H4 (cell line): ENCODE measurements around the gene OASL. TPM values are rescaled to one million over a fixed set of nuclear protein-coding genes. Genes with fewer than 3 reads are reported as not detected.
"Not testable (repeated sequence)": the region's sequence is repeated elsewhere in the genome, so short reads cannot be mapped to it uniquely, and the experiment has no call there.

ENCODE experiments used
- DNase-seq: peaks from one replicate; pipeline ENCODE4 v3.0.0-alpha.2; 2015; ENCODE audit warnings: low spot score
- total RNA-seq: library from RNA; depleted of rRNA; stranded (reverse); fragments of >200 nt; shearing (Covaris generic); gene quantifications from 2 replicates; pipeline ENCODE4 v1.2.3, GENCODE V29; 2014; rRNA removed

Gene OASL, protein sequence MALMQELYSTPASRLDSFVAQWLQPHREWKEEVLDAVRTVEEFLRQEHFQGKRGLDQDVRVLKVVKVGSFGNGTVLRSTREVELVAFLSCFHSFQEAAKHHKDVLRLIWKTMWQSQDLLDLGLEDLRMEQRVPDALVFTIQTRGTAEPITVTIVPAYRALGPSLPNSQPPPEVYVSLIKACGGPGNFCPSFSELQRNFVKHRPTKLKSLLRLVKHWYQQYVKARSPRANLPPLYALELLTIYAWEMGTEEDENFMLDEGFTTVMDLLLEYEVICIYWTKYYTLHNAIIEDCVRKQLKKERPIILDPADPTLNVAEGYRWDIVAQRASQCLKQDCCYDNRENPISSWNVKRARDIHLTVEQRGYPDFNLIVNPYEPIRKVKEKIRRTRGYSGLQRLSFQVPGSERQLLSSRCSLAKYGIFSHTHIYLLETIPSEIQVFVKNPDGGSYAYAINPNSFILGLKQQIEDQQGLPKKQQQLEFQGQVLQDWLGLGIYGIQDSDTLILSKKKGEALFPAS
- 5.3 and 9.2 TPM in 2 replicates for total RNA-seq

DNA sequence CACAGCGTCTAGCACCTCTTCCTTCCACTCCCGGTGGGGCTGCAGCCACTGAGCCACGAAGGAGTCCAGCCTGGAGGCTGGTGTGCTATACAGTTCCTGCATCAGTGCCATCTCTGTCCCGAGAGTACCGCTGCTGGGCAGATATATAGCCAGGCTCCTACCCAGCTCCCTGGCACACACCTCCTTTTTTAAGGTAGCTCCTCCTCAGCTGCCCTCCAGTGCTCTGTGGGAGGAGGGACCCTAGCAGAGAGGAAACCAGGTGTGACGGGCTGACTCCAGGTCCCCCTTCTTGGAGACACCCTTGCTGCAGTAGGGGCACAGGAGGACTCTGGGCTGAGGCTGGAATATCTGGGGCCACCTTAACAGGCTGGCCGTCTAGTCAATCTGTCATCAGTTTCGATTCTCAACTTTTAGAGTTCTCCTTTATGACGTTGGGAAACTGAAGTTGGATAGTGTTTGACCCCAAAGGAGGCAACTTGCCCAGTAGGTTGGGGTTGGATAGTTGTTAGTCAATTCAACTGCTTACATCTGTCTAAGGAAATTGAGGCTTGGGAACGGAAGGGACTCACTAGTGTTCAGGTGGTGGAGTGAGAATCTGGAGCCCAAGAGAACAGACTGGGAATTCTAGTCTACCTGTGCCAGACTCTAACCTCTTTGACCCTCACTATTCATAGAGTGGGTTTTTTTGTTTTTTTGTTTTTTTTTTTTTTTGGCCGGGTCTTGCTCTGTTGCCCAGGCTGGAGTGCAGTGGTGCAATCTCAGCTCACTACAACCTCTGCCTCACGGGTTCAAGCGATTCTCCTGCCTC is at the start of gene OASL:
OASL (minus strand) TSS at position 386 of the 808 bp plus-strand sequence; CDS start at position 111, 275 bp downstream.
- DNase-seq = peak; percentile 63

DNA sequence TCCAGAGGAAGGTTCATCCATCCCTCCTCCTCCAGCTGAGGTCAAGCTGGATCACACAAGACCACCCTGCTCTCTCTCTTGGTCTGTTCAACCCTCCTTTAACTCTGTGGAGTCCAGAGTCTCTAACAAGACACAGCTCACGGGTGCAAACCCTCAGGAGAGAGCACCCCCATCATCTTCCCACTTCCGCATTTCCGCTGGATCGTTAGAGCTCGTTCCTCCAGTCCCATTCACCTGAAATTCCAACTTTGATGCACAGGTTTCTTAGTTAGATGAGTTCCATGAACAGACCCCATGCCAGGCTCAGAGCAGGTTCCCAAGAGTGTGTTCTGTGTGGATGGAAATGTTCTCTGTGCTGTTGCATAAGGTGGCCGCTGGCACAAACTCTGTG is 49.1 kb upstream of the OASL start:
- DNase-seq = no peak

DNA sequence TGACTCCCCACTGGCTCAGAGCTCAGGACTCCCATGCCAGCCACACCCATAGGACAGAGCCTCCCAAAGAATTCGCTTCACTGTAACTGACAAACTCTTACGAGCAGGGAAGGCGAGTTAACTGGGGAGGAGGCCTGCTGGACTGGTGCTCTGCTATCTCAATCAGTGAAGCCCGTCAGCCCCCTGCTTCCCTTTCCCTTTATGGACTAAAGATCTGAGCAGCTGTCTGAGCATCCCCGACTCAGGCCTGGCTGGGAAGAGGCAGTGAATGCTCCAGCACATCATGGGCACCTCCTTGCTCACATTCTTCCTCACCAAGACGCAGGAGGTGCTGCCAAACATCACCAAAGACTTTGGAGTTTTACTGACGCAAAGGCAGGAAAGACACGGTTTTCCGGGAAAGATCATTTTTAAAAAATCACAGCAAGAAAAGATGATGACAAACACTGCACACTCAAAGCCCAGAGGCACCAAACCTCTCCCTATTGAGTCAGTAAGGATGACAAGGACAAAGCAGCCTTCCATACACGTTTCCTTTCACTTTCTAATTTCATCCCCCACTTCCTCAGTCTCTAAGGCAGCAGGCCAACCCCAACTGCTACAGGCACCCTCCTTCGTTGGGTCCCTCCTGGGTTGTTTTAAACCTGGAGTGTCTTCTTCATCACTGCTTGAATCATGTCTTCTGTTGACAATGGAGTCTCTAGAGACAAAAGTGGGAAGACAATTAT is 48.6 kb upstream of the OASL start:
- DNase-seq = no peak

DNA sequence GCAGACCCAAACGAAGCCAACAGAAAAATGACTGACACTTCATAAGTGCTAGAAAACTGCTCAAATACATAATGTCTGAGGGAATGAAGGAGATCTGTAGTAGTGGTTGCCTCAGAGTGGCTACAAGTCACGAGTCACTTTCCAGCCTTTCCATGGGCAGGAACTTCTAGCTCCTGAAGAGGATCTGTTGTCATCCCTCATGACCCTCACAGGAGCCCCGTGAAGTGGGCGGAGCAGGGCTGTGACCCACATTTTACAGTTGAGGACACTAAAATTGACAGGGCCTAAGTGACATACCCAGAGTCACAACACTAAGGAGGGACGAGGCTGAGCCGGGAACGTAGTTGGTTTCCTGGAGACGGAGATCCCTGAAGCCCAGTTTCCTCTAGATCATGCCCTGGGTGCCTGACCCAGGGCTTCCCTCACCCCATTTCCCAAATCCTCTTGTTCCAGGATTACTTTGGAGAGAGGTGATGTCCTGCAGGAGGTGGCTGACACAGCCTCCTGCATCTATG is 47.8 kb upstream of the OASL start:
- DNase-seq = no peak

DNA sequence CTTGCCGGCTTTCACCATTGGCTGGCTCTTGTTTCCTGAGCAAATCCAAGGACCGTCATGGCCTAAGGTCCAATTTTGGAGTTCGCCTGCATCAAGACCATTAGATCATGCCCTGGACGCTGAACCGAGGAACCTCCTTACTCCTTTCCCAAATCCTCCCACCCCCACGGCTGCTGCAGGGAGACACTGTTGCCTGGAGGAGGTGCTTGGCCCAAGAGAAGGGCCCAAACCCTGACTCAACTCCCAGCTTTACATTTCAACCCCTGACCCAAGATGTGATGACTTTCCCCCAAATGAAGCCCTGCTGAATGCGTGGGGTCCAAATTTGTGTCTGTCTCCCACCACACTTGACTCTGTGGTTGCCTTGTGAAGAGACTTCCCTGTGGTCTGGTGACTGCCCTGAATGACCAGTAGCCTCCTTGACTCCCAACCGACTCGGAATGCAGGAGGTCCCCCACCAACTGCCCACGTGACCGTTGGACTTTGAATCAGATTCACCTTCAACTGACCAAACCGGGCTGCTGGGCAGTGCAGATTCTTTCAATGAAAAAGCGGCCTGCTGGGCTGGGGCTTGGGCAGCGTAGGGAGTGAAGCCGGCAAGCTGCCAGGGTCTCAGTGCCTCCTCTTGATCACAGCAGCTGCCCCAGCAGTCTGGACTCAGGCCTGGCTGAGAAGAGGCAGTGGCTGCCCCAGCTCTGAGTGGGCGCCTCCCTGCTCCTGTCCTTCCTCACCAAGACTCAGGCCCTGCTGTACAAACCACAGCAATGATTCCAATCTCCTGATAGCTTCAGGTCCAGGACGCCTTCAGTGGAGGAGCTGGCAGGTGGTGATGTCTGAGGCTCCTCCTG is 46.7 kb upstream of the OASL start:
- no peak for DNase-seq

DNA sequence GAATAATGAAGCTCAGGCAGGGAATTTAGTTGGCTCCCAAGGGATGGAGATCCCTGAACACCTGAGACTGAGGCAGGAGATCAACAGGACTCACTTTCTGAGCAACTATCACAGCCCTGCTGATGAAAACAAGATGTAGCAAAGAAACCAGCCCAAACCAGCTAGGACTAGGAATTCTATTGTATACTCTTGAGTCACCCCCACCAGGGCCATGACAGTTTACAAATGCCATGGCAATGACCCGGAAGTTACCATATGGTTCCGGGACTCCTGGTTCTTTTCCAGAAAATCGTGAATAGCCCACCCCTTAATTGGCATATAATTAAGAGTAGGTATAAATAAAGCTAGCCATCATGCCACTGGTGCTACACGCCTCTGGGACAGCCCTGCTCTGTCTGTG is 46.0 kb upstream of the OASL start:
- no peak for DNase-seq

DNA sequence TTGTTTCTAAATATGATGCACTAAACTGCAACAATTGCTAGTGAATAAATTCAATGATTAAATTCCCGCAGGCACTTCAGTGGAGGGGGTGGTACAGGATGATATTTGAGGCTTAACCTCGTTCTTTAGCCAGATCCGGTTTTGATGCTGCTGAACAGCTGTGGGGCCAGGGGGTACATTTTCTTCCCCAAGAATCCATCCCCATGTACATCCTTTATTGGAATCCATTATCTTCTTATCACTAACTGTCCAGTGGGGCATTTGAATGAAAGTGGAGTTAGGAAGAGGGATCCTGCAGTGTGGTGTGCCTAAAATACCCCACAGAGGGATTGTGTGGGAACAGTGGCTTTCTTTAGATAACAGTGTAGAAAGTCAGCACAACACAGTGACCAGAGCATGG is 45.2 kb upstream of the OASL start:
- DNase-seq = no peak

DNA sequence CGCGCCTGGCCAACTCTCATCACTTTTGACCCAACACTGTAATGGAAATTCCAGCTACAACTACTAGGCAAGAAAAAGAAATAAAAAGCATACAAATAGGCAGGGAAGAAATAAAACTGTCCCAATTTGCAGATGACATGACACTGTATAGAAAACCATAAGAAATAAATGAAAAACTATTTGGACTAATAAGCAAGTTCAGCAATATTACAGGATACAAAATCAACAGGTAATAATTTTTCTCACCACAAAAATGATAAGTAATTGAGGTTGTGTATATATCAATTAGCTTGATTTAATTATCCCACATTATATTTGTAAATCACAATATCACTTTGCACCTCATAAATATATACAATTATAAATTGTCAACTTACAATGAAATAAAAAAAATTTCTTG is 41.9 kb upstream of the OASL start:
- DNase-seq = no peak

DNA sequence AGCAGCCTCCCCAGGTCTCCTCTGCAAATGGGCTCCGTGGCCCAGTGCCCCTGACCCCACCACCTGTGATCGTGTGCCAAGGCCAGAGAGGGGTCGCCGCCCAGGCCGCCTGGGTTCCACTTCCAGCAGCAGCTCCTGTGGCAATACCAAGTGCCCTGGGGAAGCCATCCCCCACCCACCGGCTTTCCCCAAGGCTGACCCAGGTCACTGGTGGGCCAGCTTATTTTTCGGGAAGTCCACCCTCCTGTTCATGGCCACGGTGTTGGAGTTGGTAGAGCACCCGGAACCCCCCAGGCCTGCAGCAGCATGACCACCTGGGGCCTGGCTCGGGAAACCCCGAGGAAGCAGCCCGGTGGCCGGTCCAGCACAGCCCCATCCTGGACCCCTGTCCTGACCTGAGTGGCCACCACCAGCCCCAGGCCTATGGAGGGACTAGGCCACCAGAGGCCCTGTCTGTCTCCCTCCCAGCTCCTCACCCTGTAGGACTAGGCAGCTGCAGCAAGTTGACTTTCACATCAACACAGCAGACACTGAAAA is 40.8 kb upstream of the OASL start:
- no peak for DNase-seq

DNA sequence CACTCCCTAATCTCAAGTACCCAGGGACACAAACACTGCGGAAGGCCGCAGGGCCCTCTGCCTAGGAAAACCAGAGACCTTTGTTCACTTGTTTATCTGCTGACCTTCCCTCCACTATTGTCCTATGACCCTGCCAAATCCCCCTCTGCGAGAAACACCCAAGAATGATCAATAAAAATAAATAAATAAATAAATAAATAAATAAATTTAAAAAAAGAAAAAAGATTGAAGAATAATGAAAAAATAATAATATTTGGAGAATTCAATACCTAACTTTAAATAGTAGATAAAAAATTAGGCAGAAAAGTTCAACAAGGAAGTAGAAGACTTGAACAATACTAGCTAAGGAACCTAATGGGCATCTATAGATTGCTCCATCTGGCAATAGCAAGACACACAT is 38.4 kb upstream of the OASL start:
- DNase-seq = not testable (repeated sequence)

DNA sequence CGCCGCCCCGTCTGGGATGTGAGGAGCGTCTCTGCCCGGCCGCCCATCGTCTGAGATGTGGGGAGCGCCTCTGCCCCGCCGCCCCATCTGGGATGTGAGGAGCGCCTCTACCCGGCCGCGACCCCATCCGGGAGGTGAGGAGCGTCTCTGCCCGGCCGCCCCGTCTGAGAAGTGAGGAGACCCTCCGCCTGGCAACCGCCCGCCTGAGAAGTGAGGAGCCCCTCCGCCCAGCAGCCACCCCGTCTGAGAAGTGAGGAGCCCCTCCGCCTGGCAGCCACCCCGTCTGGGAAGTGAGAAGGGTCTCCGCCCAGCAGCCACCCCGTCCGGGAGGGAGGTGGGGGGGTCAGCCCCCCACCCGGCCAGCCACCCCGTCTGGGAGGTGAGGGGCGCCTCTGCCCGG is 36.9 kb upstream of the OASL start:
- DNase-seq = not testable (repeated sequence)

DNA sequence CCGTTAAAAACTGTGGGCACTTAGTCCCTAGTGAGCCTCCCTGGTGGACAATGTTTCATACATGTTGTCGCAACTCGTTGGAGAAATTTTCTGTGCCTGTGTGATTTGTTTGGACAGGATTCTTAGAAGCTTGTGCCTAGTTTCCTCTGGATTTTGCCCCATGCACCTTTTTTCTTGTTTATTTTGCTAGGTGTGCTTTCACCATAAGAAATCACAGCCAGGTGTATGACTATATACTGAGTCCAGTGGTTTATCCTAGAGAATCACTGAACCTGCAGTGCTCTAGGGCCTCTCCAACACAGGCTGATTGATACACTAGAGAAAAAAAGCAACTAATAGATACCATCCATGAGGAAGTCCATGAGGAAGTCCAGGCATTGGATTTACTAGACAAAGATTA is 33.1 kb upstream of the OASL start:
- DNase-seq = no peak

DNA sequence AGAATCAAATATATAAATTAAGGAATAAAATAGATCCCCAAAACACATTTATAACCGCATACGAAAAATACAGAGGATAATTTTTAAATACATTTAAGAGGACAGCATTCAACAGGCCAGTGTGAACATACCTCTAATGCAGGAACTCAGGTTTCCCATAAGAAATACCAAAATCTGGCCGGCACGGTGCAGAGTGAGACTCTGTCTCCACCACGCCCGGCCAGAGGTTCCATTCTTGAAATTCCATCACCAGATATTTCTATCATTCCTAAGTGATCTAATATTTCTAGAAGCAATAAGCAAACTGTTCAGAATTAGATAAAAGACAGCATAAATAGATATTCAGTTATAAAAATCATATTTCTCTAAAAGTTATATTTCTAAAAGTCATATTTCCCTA is 30.2 kb upstream of the OASL start:
- no peak for DNase-seq

DNA sequence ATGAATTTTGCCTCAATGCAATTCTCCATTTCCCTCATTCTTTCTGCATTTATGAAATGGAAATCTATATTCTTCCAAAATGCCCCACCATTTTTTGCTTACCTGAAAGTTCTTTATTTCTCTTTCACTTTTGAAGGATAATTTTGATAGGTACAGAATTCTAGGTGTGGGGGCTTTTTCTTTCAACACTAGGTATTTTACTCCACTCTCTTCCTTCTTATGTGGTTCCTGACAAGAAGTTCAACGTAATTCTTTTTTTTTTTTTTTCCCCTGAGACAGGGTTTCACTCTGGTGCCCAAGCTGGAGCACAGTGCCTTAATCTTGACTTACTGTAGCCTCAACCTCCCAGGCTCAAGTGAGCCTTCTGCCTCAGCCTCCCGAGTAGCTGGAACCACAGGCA is 26.3 kb upstream of the OASL start:
- no peak for DNase-seq

DNA sequence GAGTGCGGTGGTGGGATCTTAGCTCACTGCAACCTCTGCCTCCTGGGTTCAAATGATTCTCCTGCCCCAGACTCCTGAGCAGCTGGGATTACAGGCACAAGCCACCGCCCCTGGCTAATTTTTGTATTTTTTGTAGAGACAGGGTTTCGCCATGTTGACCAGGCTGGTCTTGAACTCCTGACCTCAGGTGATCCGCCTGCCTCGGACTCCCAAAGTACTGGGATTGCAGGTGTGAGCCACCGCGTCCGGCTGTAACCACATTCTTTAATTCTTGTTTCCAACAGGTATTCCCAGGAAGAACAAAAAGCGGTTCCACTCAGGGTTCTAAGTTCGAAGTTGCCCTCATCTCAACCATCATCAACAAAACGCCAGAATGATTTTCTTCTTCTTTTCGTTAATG is 25.5 kb upstream of the OASL start:
- not testable (repeated sequence) for DNase-seq

DNA sequence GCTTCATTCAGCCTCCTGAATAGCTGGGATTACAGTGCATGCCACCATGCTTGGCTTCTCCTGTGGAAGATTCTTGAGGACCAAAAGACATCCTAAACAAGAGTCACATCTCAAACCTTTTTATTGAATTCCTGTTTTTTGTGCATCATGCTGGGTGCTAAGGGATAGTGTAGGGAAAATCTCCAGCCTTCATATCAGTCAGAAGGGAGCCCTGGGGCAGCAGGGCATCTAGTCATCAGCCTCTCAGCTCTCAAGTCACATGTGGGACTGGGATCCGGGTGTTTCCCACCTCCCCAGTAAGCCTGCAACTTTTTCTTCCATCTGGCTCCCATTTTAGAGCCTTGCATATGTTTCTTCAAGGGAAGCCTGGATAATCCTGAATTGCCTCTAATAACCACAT is 25.1 kb upstream of the OASL start:
- no peak for DNase-seq

DNA sequence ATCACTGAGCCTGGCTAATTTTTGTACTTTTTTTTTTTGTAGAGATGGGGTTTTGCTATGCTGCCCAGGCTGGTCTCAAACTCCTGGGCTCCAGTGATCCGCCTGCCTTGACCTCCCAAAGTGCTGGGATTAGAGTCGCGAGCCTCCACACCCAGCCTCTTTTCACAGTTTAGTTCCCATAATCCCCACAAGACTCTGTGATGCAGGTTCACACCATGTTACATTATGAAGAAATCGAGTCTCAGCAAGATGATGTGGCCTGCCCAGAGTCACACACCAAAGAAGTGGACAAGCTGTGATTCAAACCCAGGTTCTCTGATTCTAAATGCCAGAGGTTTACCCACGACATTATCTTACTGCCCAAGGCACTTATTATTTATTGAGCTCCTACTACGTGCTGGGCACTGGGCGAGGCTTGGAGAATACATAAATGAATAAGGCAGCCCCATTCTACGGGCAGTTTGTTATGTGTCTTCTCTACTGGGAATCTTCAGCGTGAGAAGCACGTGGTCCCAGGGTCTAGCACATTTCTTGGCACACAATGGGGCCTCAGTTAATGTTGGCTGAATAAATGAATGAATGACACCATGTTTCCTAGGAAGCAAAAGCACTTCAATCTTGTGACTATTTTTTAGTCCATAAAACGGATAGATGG is 23.5 kb upstream of the OASL start:
- DNase-seq = no peak

DNA sequence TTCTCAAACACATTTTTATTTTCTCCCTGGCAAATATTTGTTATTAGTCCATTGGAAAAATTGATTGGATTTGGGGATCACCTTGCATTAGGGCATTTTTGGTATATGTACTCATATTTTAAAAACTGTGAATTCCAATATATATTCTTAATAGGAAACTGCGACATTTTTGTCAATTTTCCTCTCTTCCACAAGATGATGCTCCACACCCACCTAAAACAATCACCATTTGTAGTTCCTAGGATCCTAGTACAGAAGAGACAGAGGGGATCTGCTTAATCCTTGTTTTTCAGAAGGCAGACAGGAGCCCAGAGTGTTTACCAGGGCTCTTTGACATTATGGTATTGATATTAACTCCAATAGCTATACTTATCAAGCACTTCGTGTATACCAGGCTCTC is 22.8 kb upstream of the OASL start:
- no peak for DNase-seq

DNA sequence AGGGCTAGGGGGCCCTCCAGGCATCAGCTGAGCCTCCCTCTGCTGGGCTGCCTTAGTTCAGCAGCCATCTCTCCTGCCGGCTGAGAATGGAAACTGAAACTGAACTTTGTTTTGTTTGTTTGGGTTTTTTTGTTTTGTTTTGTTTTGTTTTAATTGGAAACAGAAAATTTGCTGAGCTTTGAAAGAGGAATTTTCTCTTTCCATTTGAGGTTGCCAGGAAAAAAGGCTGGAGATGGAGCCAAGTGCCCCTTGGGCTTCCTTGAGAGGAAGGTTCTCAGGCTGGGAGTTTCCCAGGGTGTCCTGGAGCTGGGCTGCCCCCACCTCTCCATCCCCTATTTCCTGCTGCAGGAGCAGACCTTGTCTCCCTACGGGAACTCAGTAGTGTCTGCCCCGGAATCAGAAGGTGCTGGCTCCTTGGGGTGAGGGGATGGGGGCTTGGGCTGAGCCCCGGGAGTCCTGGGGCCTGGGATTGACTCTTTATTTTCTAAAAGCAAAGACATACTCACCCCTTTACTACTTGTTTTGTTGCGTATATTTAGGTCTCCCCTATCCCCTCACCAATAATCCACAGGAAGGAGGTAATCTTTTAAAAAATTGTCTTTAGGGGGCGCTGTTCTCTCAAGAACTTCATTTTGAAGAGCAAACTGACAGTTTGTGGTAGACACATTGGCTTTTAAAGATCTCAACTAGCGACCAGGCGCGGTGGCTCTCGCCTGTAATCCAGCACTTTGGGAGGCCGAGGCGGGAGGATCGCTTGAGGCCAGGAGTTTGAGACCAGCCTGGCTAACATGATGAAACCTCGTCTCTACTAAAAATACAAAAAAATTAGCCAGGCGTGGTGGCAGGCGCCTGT is 21.3 kb upstream of the OASL start:
- peak; percentile 80 for DNase-seq
